GM12865 (cell line): ENCODE data around the gene RBM44.
"Not testable (repeated sequence)": the region's sequence is repeated elsewhere in the genome, so short reads cannot be mapped to it uniquely, and the experiment has no call there.

ENCODE experiments used
- DNase-seq: peaks from one replicate; pipeline ENCODE4 v3.0.0; 2010; ENCODE audit warnings: low read depth
- H3K4me3 ChIP-seq: 2 replicates; pipeline ENCODE4 v1.5.1; 2011; ENCODE audit warnings: mild to moderate bottlenecking, low read depth, low read length, control low read depth
- TF ChIP-seq, protein P1 (sequence below): IDR thresholded peaks from 2 replicates; pipeline ENCODE4 v1.5.1; 2011; ENCODE audit warnings: low read length, control low read depth, low read depth, inconsistent platforms; ENCODE audit not compliant: insufficient read depth; ENCODE audit errors: missing control alignments

RBM44 gene, protein sequence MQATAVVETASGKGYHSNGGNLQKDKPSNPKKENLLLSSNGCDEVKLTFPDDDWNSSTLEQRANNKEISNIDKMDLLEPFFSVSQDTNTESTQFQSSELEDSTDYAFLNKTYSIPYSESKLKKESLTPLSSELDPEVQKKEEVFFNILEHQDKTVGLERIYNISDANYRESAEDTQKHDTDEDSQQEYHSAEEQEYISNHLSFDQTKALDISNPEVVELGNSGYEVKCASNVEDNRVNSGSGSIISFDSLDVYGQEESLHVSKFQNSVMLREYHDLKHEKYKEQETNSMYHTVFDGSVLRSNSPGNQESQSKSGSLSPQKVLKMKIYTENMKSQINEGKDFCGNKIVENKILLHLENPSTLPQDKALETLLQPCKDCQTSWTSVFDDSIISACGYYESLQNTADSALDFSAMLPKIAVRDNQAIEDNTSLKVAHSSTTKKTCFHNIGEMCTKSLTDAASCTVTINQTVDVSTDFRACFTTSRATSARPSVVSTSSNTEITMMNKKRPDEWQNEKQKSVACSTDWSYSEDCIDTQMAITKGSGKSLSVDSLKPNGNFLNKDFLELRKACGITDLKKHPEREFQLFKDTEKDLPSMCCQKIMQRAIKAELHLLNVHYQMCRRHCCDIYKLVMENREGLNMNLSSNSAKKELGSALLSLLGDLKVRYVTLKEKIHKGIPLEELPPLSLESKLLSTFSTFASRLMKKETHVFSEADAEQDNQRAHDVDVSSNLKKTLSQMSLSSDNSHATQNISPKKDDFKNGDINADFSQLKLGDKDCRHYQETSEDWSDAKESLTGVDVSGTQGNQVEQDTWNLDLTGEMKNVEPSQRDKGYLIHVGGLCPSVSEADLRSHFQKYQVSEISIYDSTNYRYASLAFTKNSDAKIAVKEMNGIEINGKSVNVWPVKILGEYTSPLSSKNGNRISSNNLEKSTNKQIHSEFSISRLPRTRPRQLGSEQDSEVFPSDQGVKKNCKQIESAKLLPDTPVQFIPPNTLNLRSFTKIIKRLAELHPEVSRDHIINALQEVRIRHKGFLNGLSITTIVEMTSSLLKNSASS

DNA sequence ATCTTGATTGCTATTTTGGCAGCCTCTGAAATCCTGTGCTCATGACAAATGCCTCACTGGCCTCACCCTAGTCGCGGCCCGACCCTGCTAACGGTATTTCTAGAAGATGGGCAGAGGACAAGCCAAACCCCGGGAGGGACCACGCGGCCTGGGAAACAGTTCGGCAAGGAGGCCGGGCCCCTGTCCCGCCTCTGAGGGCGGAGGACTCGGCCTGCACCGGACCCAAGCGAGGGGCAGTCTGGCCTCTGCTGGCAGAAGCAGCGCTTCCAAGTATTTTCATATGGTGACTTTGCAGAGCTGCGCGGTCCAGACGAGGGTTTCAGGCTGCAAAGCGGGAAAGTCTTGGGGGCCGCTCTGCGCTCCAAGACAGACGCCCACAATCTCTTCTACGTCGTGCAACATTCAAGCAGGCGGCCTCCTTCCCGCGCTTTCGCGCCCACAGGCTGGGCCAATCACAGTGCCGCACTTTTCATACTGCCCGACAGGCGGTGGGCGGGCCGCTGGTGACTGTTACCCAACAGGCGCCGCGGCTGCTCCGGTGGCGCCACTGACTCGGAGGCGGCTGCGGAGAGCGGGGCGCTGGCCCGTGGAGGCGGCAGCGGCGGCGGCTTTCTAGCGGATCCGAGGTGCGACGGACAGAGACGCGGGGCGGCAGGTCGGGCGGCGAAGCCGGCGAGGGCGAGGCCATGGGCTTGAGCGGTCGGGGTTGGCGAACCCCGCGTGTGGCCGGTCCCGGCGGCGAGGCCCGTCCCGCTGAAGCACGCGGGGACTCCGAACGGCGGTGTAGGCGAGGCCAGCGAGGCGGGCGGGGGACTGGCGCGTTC lies at the start of gene RBM44:
Gene RBM44 (plus strand): TSS at position 544 of the 824 bp plus-strand sequence. CDS start 14,831 bp downstream, outside the sequence.
- TF ChIP-seq, protein P1, sequence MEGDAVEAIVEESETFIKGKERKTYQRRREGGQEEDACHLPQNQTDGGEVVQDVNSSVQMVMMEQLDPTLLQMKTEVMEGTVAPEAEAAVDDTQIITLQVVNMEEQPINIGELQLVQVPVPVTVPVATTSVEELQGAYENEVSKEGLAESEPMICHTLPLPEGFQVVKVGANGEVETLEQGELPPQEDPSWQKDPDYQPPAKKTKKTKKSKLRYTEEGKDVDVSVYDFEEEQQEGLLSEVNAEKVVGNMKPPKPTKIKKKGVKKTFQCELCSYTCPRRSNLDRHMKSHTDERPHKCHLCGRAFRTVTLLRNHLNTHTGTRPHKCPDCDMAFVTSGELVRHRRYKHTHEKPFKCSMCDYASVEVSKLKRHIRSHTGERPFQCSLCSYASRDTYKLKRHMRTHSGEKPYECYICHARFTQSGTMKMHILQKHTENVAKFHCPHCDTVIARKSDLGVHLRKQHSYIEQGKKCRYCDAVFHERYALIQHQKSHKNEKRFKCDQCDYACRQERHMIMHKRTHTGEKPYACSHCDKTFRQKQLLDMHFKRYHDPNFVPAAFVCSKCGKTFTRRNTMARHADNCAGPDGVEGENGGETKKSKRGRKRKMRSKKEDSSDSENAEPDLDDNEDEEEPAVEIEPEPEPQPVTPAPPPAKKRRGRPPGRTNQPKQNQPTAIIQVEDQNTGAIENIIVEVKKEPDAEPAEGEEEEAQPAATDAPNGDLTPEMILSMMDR = no peak
- DNase-seq = no peak

DNA sequence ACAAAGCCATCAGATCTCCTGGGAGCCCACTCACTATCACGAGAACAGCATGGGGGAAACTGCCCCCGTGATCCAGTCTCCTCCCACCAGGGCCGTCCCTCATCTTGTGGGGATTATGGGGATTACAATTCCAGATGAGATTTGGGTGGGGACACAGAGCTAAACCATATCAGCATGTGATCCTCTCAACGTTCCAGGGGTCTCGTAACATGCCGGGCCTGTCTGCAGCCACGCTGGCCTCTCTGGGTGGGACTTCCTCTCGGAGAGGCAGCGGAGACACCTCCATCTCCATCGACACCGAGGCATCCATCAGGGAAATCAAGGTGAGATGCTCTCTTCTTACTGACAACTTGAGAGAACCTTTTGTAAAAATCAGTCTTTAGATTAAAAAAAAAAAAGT lies 49.6 kb upstream of the RBM44 start:
- TF ChIP-seq, protein P1 = no peak
- DNase-seq = no peak
- no peak overlapping the region for H3K4me3 ChIP-seq

More for the DNA sequence above, at the start of gene RBM44:
- no peak within 1 kb of the TSS for H3K4me3 ChIP-seq

DNA sequence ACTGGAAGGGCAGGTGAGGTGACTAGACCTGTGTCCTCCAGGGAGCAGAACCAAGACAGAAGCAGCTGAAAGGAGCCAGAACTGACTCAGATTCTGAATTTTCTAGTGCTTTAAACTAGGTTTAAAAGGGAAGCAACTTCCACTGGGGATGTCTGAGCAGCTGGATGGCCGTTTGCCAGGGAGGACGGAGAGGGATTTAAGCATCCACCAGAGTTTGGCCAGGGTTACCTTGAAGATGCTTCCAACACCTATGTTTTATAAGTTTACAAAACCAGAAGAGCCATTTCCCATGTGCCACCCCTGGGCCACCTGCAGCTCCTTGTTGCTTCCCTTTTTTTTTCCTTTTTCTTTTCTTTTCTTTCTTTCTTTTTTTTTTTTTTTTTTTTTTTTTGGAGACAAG lies 48.6 kb upstream of the RBM44 start:
- no peak for DNase-seq
- no peak overlapping the region for H3K4me3 ChIP-seq
- TF ChIP-seq, protein P1 = no peak

DNA sequence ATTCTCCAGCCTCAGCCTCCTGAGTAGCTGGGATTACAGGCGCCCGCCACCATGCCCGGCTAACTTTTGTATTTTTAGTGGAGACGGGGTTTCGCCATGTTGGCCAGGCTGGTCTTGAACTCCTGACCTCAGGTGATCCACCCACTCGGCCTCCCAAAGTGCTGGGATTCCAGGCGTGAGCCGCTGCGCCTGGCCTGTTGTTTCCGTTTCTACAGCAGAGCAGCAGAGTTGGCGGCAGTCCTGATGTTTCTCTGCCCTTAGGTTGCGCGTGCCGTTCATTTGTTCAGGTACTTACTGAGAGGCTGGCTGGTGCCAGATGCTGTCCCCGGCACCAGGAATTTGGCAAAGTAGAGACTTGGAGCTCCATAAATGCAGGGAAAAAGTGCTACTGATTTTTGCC lies 48.1 kb upstream of the RBM44 start:
- not testable (repeated sequence) for H3K4me3 ChIP-seq, DNase-seq

DNA sequence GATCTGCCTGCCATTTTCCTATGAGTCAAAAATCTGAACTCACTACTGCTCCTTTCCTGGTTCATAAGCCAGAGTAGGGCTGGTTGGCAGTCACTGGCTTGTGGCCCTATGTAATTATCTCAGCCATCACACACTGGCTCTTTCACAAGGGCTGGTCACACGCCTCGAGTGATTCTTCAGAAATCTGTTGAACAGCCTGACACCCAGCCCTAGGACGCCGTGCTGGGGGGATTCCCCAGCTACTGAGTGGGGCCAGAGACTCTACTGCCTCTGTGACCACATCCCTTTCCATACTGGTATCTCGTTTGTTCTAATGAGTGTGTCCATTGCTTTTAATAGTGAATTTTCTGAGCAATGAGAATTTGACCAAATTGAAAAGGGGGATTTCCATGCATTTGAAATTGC lies 45.8 kb upstream of the RBM44 start:
- peak; percentile 88 for DNase-seq
- no peak overlapping the region for H3K4me3 ChIP-seq
- TF ChIP-seq, protein P1 = no peak

DNA sequence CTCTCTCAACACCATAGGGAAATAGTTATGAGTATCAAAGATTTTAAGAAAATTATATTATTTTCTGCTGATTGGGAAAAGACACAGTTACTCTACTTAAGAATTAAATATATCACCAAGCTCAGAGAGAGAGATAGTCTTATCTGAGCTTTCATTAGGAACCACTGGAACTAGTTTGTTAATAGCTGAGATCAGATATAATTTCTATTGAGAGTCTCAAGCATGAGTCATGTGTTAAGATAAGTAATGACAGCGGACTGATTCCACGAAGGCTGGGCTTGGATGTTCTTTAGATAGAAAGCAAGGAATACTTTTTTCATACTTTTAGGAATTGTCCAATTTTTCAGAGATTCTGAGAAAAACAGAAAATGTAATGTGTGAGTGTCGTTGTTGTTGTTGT lies 44.4 kb upstream of the RBM44 start:
- DNase-seq = no peak
- TF ChIP-seq, protein P1 = no peak
- H3K4me3 ChIP-seq = no peak overlapping the region
